ENCODE results near the gene APCDD1L.

APCDD1L gene

GRCh38 chr20:58482416-58482815, 32.8 kb downstream of the APCDD1L start:
- DNase-seq = no peak

GRCh38 chr20:58481481-58482021, 33.6 kb downstream of the APCDD1L start:
- no peak for DNase-seq

DNA sequence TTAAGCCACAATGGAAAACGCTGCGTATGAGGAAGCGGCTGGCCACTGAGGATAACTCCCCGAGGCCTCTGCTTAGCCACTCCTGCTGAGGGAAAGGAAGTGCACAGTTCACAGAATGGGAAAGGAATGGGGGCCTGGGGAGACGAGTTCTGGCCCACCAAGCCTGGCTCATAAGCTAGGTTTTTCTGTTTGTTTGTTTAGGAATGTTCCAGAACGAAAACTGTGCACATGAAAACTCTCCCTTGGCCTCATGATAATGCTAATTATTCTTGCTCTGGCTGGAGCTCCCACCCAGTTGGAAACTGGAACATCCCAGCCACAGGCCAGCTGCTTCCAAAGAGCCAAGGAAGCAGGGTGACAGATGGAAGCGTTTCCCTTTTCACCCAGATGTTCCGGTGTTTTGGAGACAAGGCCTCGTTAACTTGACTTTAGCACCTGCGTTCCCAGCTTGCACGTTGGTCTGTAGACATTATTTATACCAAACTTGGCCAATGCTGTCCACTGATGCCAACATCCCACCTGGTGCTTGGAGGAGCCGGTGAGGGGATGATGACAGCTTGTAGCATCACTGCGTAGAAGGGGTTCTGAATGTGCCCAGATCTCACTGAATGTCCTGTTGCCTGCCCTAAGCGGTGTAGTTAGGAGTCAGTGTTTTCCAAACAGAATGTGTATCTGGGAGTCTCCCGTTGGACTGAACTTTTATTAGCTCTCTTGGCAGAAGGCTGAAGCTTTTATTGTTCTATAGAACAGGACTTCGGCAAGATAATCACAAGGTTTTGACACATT, 34.5 kb downstream of the APCDD1L start:
- no peak for DNase-seq

DNA sequence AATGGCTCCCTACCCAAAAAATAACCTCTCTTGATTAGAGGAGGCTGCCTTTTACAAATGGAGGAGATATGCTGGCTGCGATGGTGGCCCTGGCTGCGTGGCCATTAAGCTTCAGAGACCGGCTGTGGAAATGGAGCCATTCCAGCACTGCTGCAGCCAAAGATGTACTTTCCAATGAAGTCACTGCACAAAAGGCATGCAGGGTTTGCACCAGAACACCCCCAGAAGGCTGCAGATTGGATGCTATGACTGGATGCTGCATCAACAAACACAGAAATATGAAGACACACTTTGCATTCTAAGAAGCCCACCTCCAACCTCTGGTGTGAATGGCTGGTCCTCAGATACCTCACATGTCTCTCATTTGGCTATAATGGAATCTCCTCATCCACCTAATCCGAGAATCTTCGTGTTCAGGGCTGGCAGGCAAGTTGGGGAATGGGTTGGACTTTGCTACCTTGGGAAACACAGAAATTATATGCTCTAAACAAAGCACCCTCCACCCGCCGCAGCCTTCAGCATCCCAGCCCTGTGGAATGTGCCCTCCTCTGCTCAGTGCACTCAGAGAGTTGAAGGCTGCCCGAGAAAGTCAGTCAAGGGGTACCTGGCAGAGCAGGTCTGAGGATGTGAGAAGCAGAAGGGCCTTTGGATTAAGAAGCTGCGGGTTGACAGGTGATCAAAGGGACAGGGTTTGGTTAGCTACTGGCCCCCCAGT, 35.3 kb downstream of the APCDD1L start:
- DNase-seq = no peak

GRCh38 chr20:58478141-58478805, 36.9 kb downstream of the APCDD1L start:
- DNase-seq = no peak

DNA sequence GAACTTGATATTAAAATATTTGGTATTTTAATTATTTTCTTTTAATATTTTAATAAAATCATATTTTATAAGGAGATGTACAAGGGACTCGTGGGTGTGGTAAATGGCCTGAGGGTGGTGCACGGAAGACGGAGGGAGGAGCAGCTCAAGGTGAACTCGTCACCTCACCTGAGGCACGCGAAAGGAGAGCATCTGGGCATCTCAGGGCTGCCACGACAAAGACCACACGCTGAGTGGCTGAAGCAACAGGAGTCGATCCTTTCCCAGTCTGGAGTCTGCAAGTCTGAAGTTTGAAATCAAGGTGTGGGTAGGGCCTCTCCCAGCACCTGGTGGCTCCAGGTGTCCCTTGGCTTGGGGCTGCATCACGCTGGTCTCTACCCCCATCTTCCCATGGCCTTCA, 39.7 kb downstream of the APCDD1L start:
- DNase-seq = no peak

GRCh38 chr20:58473453-58474425, 41.5 kb downstream of the APCDD1L start:
- no peak for DNase-seq

DNA sequence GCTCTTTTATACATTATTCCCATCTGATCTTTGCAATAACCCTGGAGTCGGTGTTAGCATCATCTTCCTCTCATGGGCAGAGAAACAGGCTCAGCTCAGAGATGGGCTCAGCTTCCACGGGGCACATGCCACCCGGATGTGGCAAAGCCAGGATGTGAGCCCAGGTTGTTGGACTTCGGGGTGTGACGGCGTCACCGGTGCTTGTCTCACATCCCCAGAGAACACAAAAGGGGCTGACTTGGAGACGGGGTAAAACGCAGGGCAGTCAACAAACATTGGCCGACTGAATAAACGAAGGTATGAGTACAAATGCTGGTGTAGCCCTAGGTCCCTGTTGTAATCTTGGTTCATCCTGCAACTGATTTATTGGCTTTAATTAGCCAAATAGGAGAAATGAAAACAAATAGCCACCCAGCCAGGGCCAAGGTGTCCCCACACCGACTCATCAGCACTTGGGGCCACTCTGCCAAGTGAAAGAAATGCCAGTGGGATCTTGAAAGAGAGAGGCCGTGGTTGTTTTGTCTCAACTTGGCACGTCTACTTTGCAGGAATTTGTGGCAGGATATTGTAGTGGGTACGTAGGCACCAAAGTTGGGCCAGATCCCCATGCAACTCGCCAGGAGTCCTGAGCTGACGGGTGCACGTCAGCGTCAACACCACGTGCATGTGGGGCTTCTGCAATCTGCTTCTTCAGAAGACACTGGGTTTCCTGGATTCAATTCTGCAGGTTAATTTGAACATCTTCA, 42.8 kb downstream of the APCDD1L start:
- no peak for DNase-seq

- DNase-seq = no peak
Observed at GRCh38 chr20:58471193-58472164, 43.7 kb downstream of the APCDD1L start.

DNA sequence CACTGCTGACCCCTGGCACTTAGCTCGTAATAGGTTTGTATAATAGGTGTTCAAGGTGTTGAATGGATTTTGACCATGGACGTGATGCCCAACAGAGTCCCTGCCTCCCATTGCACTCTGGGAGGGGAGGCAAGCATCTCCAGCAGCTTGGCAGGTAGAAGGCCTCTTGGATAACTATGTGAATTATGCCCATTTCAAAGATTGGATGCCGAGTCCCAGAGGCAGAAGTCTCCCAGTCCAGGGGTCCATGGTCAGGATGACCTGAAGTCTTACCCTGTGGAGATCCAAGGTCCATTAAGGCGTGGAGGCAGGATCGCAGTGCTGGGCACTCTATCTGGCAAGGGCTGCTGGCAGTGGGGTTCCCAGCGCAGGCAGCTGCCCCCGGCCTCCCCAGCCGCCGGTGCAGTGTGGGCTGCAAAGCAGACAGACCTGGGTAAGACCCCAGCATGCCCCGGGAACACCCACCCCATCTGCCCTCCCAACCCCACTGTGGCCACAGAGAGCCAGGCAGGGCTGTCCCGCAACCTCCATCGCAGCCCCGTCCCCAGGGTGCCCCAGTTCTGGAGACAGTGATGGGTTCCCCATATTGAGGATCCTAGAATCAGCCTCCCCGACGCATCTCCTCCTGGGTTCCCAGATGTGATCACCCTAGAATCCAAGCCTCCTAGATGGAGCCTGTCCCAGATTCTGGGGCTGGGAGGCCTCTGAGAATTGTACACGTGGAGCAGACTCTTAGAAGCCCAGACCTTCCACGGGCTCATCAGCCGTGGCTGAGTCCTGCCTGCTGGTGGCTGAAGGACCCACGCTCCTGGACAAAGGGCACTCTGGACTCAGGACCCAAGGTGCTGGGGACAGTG, 44.6 kb downstream of the APCDD1L start:
- DNase-seq = no peak

DNA sequence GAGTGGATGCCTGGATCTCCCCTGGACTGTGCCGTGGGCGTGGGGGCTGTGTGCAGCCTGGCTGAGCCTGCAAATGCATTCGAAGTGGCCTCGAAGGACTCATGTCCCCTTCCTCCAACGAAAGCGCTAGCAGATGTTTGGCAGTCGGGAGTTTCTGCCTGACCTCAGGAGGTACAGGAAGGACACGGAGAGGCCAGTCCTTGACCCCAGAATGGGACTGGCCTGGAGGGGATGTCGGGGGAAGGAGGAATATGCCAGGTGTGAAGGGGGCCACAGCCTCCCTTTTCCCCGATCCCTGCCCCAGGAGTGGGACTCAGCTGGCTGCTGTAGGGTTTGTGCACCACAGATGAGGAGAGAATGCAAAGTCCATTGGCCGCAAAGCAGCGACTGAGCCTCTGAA, 45.6 kb downstream of the APCDD1L start:
- no peak for DNase-seq

DNA sequence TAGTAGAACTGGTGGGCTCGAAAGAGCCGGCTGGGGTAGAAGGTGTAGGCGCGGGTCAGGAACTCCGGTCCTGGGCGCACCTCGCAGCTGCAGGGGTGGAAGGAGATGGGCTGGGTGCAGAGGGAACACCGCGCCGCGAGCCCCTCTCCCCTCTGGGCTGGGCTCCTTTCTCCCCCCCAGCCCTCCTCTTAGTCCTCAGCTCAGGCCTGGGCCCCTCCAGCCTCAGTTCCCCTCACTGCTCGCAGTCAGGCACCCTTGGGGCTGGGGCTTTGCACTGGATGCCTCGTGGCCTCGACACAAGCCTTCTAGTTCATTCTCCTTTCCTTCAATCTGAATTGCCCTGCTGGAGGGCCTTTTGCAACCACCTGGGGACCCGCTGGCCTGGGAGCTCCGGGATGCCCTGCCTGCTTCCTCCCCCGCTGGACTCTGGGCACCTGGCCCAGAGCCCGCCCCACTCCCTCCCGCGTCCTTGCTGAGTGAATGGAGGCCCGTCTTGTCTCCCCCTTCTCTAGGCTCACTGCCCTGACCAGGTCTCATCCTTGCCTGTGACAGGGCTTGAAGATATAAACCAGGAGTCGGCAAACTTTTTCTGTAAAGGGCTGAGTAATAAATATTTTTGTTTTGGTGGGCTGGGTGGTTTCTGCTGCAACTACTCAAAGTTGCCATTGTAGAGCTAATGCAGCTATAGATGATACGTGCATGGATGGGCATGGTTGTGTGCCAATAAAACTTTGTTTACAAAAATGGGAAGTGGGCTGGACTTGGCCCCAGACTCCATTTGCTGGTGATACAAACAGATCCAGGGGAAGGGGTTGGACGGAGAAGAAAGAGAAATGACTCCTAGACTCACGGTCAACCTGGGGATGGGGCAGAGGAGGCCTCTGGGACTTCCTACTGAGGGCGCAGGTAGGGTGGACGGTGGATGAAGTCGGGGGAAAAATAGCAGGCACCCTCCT, 47.3 kb downstream of the APCDD1L start:
- no peak for DNase-seq

- DNase-seq = no peak
Observed at GRCh38 chr20:58466729-58467571, 48.2 kb downstream of the APCDD1L start.

- no peak for DNase-seq
Observed at GRCh38 chr20:58466095-58466708, 49.0 kb downstream of the APCDD1L start.

DNA sequence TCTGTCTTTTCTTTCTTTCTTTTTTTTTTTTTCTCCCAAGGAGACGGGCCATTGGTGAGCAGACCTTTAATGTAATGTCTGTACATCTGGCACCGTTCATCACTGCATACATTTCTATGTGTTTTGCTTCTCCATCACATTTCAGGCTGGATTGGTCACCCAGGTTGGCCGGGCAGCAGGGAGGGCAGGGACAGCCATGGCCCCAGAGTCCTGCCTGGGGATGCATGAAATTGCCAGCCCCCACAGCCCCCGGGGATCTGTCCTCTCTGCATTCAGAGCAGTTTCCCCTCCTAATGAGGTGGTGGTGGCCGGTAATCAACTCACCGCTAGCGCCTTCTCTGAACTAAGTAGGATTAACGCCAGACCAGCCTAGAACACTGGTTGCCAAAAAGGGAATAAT, 50.4 kb downstream of the APCDD1L start:
- no peak for DNase-seq

GRCh38 chr20:58463256-58463655, 51.9 kb downstream of the APCDD1L start:
- DNase-seq = no peak

GRCh38 chr20:58461899-58462298, 53.3 kb downstream of the APCDD1L start:
- DNase-seq = no peak
